ENCODE measurements around the gene SLC39A6. TPM values are rescaled to one million over a fixed set of nuclear protein-coding genes. Genes with fewer than 3 reads are reported as not detected.
"Not testable (repeated sequence)": the region's sequence is repeated elsewhere in the genome, so short reads cannot be mapped to it uniquely, and the experiment has no call there.

Gene SLC39A6
- total and polyA plus RNA-seq, 2 donors (not counting 3 experiments of a cell fraction or from before 2014, with no cell fraction given): 13.8 to 23.1 TPM

GRCh38 chr18:36073676-36074075 lies 55.5 kb downstream of the SLC39A6 start:
- Histone ChIP-seq H3K9me1 (replicated peaks; ENCODE audit: control insufficient read depth, extremely low read depth, insufficient read depth, low read length) (no peaks in the 10 kb centered on the region), H3K4me3 (replicated peaks in 1 of 3; ENCODE audit: insufficient read depth in 1 of 3, low read depth in 1 of 3, low read length in 3 of 3) (no peak overlapping the region), H3K9ac (replicated peaks; ENCODE audit: extremely low read depth, insufficient read depth, low read length) (no peak overlapping the region), H3K79me2 (ENCODE audit: control insufficient read depth, insufficient read depth, low read length) (no peaks in the 10 kb centered on the region), H3K27me3 (ENCODE audit: control insufficient read depth in 2 of 2, insufficient read depth in 2 of 2, low read length in 2 of 2) (peaks cover 5 to 11% of the 10 kb centered on the region in 2 experiments), H3K4me2 (ENCODE audit: insufficient read depth, low read length) (no peak overlapping the region), H3K27ac (ENCODE audit: insufficient read depth, low read depth, low read length) (no peak overlapping the region), H4K20me1 (replicated peaks; ENCODE audit: control insufficient read depth, extremely low read depth, insufficient read depth, low read length) (no peaks in the 10 kb centered on the region), H2AFZ (ENCODE audit: low read depth, low read length) (no peak overlapping the region), H3K4me1 (ENCODE audit: control insufficient read depth, extremely low read depth, insufficient read depth, low read length) (no peaks in the 10 kb centered on the region), H3K36me3 (ENCODE audit: control insufficient read depth in 2 of 2, extremely low read depth in 1 of 2, insufficient read depth in 2 of 2, low read length in 2 of 2) (no peaks in the 10 kb centered on the region), H3K9me3 (replicated peaks; ENCODE audit: control insufficient read depth, insufficient read depth, low read length) (no peaks in the 10 kb centered on the region)
- no peak for DNase-seq (ENCODE audit: low read depth, low spot score)
- ChIA-PET CTCF (interaction anchor here (1.2 kb wide), 1 partner anchor 22 kb away, joined by 6 read pairs; no protein-coding TSS in a partner anchor), POLR2A (no interaction called here)
- FAIRE-seq: no peak
- TF ChIP-seq POLR2A (IDR thresholded peaks at IDR 0.05; ENCODE audit: low read depth, low read length): no peak
- TF ChIP-seq CTCF (IDR thresholded peaks at IDR 0.05; ENCODE audit: extremely low read depth in 1 of 2, insufficient read depth in 1 of 2, low read depth in 1 of 2, low read length in 2 of 2): no peak
- TF ChIP-seq JUN (IDR thresholded peaks at IDR 0.05; ENCODE audit: borderline replicate concordance, insufficient read depth, insufficient read length, low read depth): no peak
- TF ChIP-seq MAX (IDR thresholded peaks at IDR 0.05; ENCODE audit: insufficient read depth, insufficient read length): no peak
- no peak for TF ChIP-seq EZH2 (IDR thresholded peaks at IDR 0.05; ENCODE audit: borderline replicate concordance, low read depth, low read length, severe bottlenecking)
- TF ChIP-seq MYC (IDR thresholded peaks at IDR 0.05; ENCODE audit: low read depth, low read length): no peak
- no TSS peak for BruUV-seq (replicated peaks)
- dilution Hi-C loops (cut with MboI; ENCODE audit: extremely low pct_ligation_motif_present, low sequenced_read_pairs): no loop called here
- intact Hi-C loops (cut with micrococcal nuclease): no loop called here

- intact Hi-C loops (cut with micrococcal nuclease); H3K9me3 ChIP-seq (replicated peaks; ENCODE audit: control insufficient read depth, insufficient read depth, low read length); DNase-seq (ENCODE audit: low read depth, low spot score); H3K4me2 ChIP-seq (ENCODE audit: insufficient read depth, low read length); POLR2A ChIA-PET; H3K9me1 ChIP-seq (replicated peaks; ENCODE audit: control insufficient read depth, extremely low read depth, insufficient read depth, low read length); H3K4me1 ChIP-seq (ENCODE audit: control insufficient read depth, extremely low read depth, insufficient read depth, low read length); H3K27ac ChIP-seq (ENCODE audit: insufficient read depth, low read depth, low read length); dilution Hi-C loops (cut with MboI; ENCODE audit: extremely low pct_ligation_motif_present, low sequenced_read_pairs); H2AFZ ChIP-seq (ENCODE audit: low read depth, low read length); BruUV-seq (replicated peaks); H3K4me3 ChIP-seq (replicated peaks in 1 of 3; ENCODE audit: insufficient read depth in 1 of 3, low read depth in 1 of 3, low read length in 3 of 3); H3K9ac ChIP-seq (replicated peaks; ENCODE audit: extremely low read depth, insufficient read depth, low read length); H3K79me2 ChIP-seq (ENCODE audit: control insufficient read depth, insufficient read depth, low read length); H3K36me3 ChIP-seq (ENCODE audit: control insufficient read depth in 2 of 2, extremely low read depth in 1 of 2, insufficient read depth in 2 of 2, low read length in 2 of 2); H4K20me1 ChIP-seq (replicated peaks; ENCODE audit: control insufficient read depth, extremely low read depth, insufficient read depth, low read length); FAIRE-seq: not testable (repeated sequence)
- H3K27me3 ChIP-seq (ENCODE audit: control insufficient read depth in 2 of 2, insufficient read depth in 2 of 2, low read length in 2 of 2): peaks cover 5 to 11% of the 10 kb centered on the region in 2 experiments
- CTCF ChIA-PET: interaction anchor here (0.6 to 0.7 kb wide), 2 partner anchors 112 to 270 kb away, joined by 3 read pairs; no protein-coding TSS in a partner anchor
These were observed 56.7 kb downstream of the SLC39A6 start for GRCh38 chr18:36072406-36072805.
